Coronary artery (tissue), 2 donors: ENCODE measurements around the gene PDE6D.

Experiments
- DNase-seq: peaks from one replicate; pipeline ENCODE4 v3.0.0-alpha.2; 2017; ENCODE audit warnings: low spot score
- H3K27ac ChIP-seq, 2 donors: fragments of 200-600 bp; sonication (generic); one replicate each; pipeline ENCODE4 v1.5.1; 2016 to 2019
- H3K4me3 ChIP-seq: fragments of 200-600 bp; sonication (generic); 2 replicates; pipeline ENCODE4 v1.5.1; 2016; ENCODE audit warnings: mild to moderate bottlenecking, moderate library complexity
- TF ChIP-seq, protein P1 (sequence below): fragments of 200-600 bp; sonication (generic); IDR thresholded peaks from one replicate; pipeline ENCODE4 v1.5.1; 2019; ENCODE audit warnings: antibody characterized with exemption

The PDE6D gene

DNA sequence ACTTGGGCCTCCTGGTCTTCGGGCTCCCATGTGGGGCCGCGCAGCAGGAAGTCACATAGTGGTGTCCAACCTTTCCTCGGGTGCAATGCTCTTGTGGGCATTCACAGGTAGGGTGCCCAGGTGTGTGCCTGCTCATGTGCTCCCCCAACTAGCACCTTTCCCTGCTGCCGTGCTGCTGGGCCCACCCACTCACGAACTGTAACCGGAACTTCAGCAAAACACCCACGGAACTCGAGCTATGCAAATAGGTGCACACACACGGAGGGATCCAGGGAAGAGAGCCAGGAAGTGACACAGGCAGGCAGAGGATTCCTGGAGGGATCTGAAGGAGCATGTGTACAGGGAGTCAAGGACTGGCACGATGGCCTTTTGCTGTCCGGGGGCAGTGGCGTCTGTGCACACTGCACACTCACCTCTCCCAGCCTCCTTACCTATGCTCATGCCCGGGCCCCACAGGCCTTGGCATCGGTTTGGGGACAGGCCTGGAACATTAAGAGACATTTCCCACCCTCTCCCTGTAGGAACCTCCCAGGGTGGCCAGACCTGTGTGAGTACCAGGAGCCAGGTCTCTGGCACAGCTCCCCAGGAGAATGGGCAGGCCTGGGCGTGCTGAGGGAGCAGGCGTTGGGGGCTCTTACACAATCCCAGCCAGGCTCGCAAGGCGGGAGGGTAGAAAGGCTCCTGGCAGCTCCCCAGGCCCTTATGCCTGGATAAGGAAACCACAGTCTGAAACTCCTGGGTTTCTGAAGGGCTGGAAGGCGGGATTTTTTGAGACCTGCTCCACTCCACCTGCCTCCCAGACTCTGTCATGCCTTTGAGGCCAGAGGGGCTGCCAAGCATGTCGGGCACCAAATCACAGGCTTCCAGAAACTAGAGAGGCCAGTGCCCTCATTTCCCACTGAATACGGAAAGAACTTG, 79.4 kb downstream of the PDE6D start:
- DNase-seq, result no peak
- Histone ChIP-seq H3K4me3 (no peak overlapping the region), H3K27ac (no peak overlapping the region)
- TF ChIP-seq, protein P1, sequence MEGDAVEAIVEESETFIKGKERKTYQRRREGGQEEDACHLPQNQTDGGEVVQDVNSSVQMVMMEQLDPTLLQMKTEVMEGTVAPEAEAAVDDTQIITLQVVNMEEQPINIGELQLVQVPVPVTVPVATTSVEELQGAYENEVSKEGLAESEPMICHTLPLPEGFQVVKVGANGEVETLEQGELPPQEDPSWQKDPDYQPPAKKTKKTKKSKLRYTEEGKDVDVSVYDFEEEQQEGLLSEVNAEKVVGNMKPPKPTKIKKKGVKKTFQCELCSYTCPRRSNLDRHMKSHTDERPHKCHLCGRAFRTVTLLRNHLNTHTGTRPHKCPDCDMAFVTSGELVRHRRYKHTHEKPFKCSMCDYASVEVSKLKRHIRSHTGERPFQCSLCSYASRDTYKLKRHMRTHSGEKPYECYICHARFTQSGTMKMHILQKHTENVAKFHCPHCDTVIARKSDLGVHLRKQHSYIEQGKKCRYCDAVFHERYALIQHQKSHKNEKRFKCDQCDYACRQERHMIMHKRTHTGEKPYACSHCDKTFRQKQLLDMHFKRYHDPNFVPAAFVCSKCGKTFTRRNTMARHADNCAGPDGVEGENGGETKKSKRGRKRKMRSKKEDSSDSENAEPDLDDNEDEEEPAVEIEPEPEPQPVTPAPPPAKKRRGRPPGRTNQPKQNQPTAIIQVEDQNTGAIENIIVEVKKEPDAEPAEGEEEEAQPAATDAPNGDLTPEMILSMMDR, result no peak

DNA sequence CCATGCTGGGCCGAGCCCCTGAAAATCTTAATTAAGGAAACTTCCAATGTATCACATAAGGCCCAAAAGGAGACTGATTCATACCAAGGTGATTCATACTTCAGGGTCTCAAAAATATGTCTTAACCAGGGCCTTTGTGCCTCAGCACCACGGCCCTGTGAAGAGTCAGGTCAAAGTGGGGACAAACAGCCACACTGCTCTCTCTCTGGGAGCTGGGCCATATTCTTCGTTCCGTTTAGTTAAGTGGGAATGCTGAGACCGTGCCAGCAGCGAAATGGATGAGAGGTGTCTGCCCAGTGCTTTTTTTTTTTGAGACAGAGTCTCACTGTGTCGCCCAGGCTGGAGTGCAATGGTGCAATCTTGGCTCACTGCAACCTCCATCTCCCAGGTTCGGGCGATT, 82.1 kb downstream of the PDE6D start:
- TF ChIP-seq, protein P1, result no peak
- DNase-seq, result no peak
- Histone ChIP-seq H3K27ac (no peak overlapping the region), H3K4me3 (no peak overlapping the region)

DNA sequence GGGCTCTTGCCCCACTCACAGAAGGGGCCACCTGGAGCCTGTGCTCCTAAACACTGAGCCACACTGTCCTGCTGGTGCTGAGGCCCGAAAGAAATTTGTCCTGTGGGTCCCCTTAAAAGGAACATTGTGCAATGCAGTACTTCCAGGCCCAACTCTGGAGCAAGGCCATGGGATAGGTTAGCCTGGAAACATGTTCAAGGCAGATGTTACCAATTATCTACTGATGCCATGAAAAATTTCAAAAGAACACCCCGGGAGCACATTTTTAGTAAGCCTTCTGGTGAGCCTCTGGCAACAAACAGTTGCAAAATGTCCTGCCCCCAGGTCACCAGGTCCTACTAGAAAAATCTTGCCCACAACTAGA, 85.1 kb downstream of the PDE6D start:
- TF ChIP-seq, protein P1, result no peak
- H3K27ac ChIP-seq, result peak overlapping the region in 1 of 2 donors; percentile 37
- DNase-seq, result no peak

DNA sequence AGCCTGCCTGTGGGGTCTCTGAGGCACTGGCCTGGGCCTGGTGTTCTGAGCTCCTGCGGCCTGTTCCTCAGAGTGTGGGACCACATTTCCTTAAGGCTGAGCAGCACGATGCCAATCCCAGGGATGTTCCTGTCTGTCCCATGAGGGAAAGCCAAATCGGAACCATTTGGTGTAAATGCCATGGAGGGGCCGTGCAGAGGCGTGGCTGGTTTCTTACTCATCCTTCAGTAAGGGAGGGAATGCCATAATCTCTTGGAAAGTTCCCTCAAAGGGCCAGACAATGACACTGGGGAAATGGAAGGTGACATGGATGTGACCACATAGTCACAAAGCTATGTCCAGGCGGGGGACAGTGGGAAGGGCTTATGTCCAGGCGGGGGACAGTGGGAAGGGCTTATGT, 87.1 kb downstream of the PDE6D start:
- no peak for DNase-seq
- TF ChIP-seq, protein P1, result no peak
- no peak overlapping the region for H3K4me3 ChIP-seq
- no peak overlapping the region for H3K27ac ChIP-seq

More for the DNA sequence above, 85.1 kb downstream of the PDE6D start:
- H3K4me3 ChIP-seq, result no peak overlapping the region

DNA sequence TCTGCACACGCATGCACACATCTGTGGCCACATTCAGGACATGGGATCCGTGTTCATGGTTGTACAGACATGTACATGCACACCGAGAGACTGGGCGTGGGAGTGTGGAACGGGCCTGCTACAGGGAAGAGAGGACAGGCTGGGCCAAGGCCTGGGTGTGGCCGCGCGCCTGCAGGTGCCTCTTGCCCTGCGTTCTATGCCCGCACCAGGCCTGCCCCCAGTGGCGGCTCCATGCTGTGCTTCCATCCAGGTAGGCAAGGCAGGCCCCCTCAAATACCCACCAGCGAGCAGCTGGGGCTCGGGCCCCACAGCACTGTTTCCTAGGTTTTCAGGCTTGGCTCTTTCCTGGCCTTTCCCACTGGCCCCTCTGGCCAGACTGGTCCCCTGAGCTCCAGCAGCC, 88.2 kb downstream of the PDE6D start:
- Histone ChIP-seq H3K4me3 (no peak overlapping the region), H3K27ac (no peak overlapping the region)
- DNase-seq, result no peak
- TF ChIP-seq, protein P1, result no peak

DNA sequence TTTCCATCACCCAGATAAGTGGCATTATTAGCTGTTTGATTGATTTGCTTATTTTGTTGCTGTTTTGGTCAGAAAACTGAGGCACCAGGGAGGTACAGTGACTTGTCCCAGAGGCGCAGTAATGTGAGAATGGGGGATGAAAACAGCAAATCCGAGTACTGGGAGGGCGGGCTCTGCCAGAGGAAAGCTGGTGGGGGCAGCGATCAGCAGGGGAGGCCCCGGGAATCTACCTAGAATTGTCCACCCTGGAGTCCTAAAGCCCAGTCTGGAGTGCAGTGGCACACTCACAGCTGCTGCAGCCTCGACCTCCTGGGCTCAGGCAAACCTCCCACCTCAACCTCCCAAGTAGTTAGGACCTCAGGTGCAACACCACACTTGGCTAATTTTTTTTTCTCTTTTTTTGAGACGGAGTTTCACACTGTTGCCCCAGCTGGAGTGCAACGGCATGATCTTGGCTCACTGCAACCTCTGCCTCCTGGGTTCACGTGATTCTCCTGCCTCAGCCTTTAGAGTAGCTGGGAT, 89.8 kb downstream of the PDE6D start:
- DNase-seq, result no peak
- TF ChIP-seq, protein P1, result no peak
- H3K27ac ChIP-seq, result no peak overlapping the region
- no peak overlapping the region for H3K4me3 ChIP-seq
